Astrocyte (in vitro differentiated cells and primary cell): Measurements from ENCODE around the gene DNAAF3. TPM values are rescaled to one million over a fixed set of nuclear protein-coding genes. Genes with fewer than 3 reads are reported as not detected.

Experiments
- DNase-seq: peaks from one replicate; pipeline ENCODE4 v3.0.0-alpha.2; 2010; ENCODE audit warnings: low read depth
- FAIRE-seq: peaks from 2 replicates; lab custom pipeline; 2011; peaks lifted over from hg19 to GRCh38; lab: Jason Lieb, UNC
- H2AFZ ChIP-seq: 2 replicates; pipeline ENCODE4 v1.6.0; 2012; ENCODE audit warnings: low read depth, low read length, inconsistent platforms
- H3K27ac ChIP-seq: 2 replicates; pipeline ENCODE4 v1.5.1; 2011; ENCODE audit warnings: low read depth, low read length, inconsistent platforms
- H3K27me3 ChIP-seq: 2 replicates; pipeline ENCODE4 v1.6.0; 2011; ENCODE audit warnings: low read length, inconsistent platforms; ENCODE audit not compliant: insufficient read depth
- H3K36me3 ChIP-seq: 2 replicates; pipeline ENCODE4 v1.5.1; 2011; ENCODE audit warnings: low read length, inconsistent platforms; ENCODE audit not compliant: insufficient read depth
- H3K4me1 ChIP-seq: 2 replicates; pipeline ENCODE4 v1.5.1; 2011; ENCODE audit warnings: low read length, inconsistent platforms; ENCODE audit not compliant: insufficient read depth
- H3K4me2 ChIP-seq: 2 replicates; pipeline ENCODE4 v1.6.0; 2012; ENCODE audit warnings: low read length, inconsistent platforms
- H3K4me3 ChIP-seq: 2 replicates; pipeline ENCODE4 v1.5.1; 2011; ENCODE audit warnings: low read depth, mild to moderate bottlenecking, low read length, inconsistent platforms; ENCODE audit not compliant: insufficient read depth
- H3K79me2 ChIP-seq: 2 replicates; pipeline ENCODE4 v1.6.0; 2012; ENCODE audit warnings: mild to moderate bottlenecking, low read length, inconsistent platforms; ENCODE audit not compliant: insufficient read depth
- H3K9ac ChIP-seq: 2 replicates; pipeline ENCODE4 v1.6.0; 2012; ENCODE audit warnings: mild to moderate bottlenecking, low read length, inconsistent platforms
- H3K9me3 ChIP-seq: 2 replicates; pipeline ENCODE4 v1.5.1; 2012; ENCODE audit warnings: low read depth, mild to moderate bottlenecking, low read length, inconsistent platforms; ENCODE audit not compliant: insufficient read depth
- H4K20me1 ChIP-seq: 2 replicates; pipeline ENCODE4 v1.6.0; 2012; ENCODE audit warnings: low read length, inconsistent platforms; ENCODE audit not compliant: insufficient read depth
- H3K27ac Mint-ChIP-seq: one replicate; pipeline ENCODE4 v1.8.0; 2021; ENCODE audit warnings: mild to moderate bottlenecking, mixed read lengths; ENCODE audit not compliant: unreplicated experiment
- H3K27me3 Mint-ChIP-seq: one replicate; pipeline ENCODE4 v1.8.0; 2021; ENCODE audit warnings: low read depth, mixed read lengths; ENCODE audit not compliant: unreplicated experiment
- H3K36me3 Mint-ChIP-seq: one replicate; pipeline ENCODE4 v1.8.0; 2021; ENCODE audit warnings: low read depth, mixed read lengths; ENCODE audit not compliant: unreplicated experiment
- H3K4me1 Mint-ChIP-seq: one replicate; pipeline ENCODE4 v1.8.0; 2021; ENCODE audit warnings: low read depth, mixed read lengths; ENCODE audit not compliant: unreplicated experiment
- H3K4me3 Mint-ChIP-seq: one replicate; pipeline ENCODE4 v1.8.0; 2021; ENCODE audit warnings: mild to moderate bottlenecking, moderate library complexity, mixed read lengths; ENCODE audit not compliant: unreplicated experiment
- H3K9me3 Mint-ChIP-seq: one replicate; pipeline ENCODE4 v1.8.0; 2021; ENCODE audit warnings: mild to moderate bottlenecking, mixed read lengths; ENCODE audit not compliant: unreplicated experiment
- EZH2 ChIP-seq: IDR thresholded peaks from 2 replicates; pipeline ENCODE4 v1.6.1; 2012; ENCODE audit warnings: mild to moderate bottlenecking, low read length, inconsistent platforms; ENCODE audit not compliant: insufficient read depth
- total RNA-seq: library from RNA; stranded (reverse); gene quantifications from 2 replicates; pipeline ENCODE4 v1.2.1, GENCODE V29; 2021
- TF ChIP-seq, protein P1 (sequence below): IDR thresholded peaks from 2 replicates; pipeline ENCODE4 v1.5.1; 2011; ENCODE audit warnings: low read depth, mild to moderate bottlenecking, inconsistent platforms, low read length, moderate library complexity; ENCODE audit not compliant: insufficient read depth

The DNAAF3 gene
- total RNA-seq, 1 donor from 2014 or later: 1.3 TPM

DNA sequence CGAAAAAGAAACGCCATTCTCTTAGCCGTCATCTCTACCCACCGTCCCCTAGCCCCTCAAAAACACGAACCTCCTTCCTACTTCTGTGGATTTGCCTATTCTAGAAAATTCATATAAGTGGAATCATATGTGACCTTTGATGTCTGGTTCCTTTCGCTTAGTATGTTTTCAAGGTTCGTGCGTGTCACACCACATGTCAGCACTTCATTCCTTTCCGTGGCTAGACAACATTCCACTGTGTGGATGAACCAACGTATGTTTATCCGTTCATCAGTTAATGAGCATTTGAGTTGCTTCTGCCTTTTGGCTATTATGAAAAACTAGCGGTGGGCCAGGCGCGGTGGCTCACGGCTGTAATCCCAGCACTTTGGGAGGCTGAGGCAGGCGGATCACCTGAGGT lies 35.0 kb downstream of the DNAAF3 start:
- Histone ChIP-seq H3K9me3 (no peaks in the 10 kb centered on the region), H3K9ac (no peak overlapping the region), H3K4me2 (no peak overlapping the region), H4K20me1 (no peaks in the 10 kb centered on the region), H3K4me3 (no peak overlapping the region), H2AFZ (no peak overlapping the region), H3K4me1 (no peaks in the 10 kb centered on the region), H3K36me3 (no peaks in the 10 kb centered on the region), H3K27me3 (peaks cover 3% of the 10 kb centered on the region), H3K27ac (no peak overlapping the region), H3K79me2 (no peaks in the 10 kb centered on the region)
- H3K27me3 Mint-ChIP-seq: peaks cover 23% of the 10 kb centered on the region
- no peak for DNase-seq
- H3K4me1 Mint-ChIP-seq: no peaks in the 10 kb centered on the region
- H3K9me3 Mint-ChIP-seq: no peaks in the 10 kb centered on the region
- no peaks in the 10 kb centered on the region for H3K36me3 Mint-ChIP-seq
- FAIRE-seq: no peak
- H3K4me3 Mint-ChIP-seq: no peak overlapping the region
- H3K27ac Mint-ChIP-seq: no peak overlapping the region
- TF ChIP-seq, protein P1, sequence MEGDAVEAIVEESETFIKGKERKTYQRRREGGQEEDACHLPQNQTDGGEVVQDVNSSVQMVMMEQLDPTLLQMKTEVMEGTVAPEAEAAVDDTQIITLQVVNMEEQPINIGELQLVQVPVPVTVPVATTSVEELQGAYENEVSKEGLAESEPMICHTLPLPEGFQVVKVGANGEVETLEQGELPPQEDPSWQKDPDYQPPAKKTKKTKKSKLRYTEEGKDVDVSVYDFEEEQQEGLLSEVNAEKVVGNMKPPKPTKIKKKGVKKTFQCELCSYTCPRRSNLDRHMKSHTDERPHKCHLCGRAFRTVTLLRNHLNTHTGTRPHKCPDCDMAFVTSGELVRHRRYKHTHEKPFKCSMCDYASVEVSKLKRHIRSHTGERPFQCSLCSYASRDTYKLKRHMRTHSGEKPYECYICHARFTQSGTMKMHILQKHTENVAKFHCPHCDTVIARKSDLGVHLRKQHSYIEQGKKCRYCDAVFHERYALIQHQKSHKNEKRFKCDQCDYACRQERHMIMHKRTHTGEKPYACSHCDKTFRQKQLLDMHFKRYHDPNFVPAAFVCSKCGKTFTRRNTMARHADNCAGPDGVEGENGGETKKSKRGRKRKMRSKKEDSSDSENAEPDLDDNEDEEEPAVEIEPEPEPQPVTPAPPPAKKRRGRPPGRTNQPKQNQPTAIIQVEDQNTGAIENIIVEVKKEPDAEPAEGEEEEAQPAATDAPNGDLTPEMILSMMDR: no peak
- TF ChIP-seq EZH2: no peak

DNA sequence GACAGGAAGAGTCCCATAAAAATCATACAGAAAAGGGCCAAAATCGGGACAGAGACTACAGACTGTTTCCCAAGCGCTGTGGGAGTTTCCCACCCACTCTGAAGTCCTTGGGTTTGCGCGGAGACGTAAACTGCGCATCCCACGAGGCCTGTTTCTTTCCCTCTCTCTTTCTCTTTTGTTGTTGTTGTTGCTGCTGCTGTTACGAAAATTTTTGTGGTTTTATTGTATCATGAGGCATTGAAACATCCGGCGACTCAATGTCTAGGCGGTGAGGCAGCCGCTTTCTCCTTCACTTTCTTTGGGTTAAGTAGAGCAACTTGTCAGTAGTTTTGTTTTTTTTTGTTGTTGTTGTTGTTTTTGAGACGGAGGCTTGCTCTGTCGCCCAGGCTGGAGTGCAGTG lies 47.4 kb downstream of the DNAAF3 start:
- Mint-ChIP-seq H3K9me3 (peaks cover 3% of the 10 kb centered on the region), H3K27me3 (peaks cover 14% of the 10 kb centered on the region), H3K27ac (peak overlapping the region; percentile 84), H3K36me3 (peaks cover 3% of the 10 kb centered on the region), H3K4me3 (peak overlapping the region; percentile 94), H3K4me1 (peaks cover 7% of the 10 kb centered on the region)
- Histone ChIP-seq H3K79me2 (peaks cover 31% of the 10 kb centered on the region), H3K9ac (no peak overlapping the region), H3K4me3 (no peak overlapping the region), H3K9me3 (no peaks in the 10 kb centered on the region), H3K27me3 (no peaks in the 10 kb centered on the region), H2AFZ (peak overlapping the region; percentile 86), H3K36me3 (no peaks in the 10 kb centered on the region), H3K4me1 (peaks cover 26% of the 10 kb centered on the region), H3K27ac (no peak overlapping the region), H4K20me1 (peaks cover 30% of the 10 kb centered on the region), H3K4me2 (peak overlapping the region; percentile 93)
- DNase-seq (no peak), FAIRE-seq (no peak)
- no peak for TF ChIP-seq EZH2
- TF ChIP-seq, protein P1: no peak

DNA sequence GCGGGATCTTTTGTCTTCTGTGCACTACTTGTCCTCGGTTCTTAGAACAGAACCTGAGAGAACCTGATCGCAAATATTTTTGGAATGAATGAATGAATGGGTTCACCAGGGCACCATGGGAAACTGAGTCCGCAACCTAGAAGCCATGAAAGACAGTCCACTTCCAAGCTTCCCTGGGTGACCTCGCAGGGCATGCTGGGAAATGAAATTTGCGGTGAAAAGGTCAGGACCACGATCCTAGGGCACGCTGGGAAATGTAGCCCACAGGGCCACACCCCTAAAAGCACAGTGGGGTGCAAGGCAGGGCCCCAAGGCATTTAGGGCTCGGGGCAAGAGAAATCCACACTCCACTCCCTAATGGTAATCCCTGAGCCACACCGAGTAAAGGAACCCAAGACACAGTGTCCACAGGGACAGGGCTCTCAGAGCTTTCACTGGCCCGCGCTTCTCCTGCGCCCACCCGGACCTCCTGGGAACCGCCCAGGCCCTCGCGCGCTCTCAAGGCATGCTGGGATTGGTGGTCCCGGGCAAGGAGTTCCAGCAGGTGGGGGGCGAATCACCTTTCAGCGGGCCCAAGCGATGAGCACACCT lies 47.9 kb downstream of the DNAAF3 start:
- H3K4me1 ChIP-seq: peaks cover 31% of the 10 kb centered on the region
- H3K27ac ChIP-seq: peak overlapping the region; percentile 59
- Mint-ChIP-seq H3K9me3 (peaks cover 3% of the 10 kb centered on the region), H3K27me3 (peaks cover 8% of the 10 kb centered on the region), H3K27ac (peak overlapping the region; percentile 99), H3K4me1 (peaks cover 10% of the 10 kb centered on the region), H3K36me3 (peaks cover 3% of the 10 kb centered on the region), H3K4me3 (peak overlapping the region; percentile 94)
- peak overlapping the region; percentile 86 for H2AFZ ChIP-seq
- DNase-seq (no peak), FAIRE-seq (no peak)
- peak overlapping the region; percentile 93 for H3K4me2 ChIP-seq
- H3K9ac ChIP-seq: peak overlapping the region; percentile 77
- peaks cover 35% of the 10 kb centered on the region for H4K20me1 ChIP-seq
- no peaks in the 10 kb centered on the region for H3K27me3 ChIP-seq
- H3K4me3 ChIP-seq: peak overlapping the region; percentile 63
- H3K79me2 ChIP-seq: peaks cover 36% of the 10 kb centered on the region
- TF ChIP-seq, protein P1: no peak
- no peak for TF ChIP-seq EZH2
- no peaks in the 10 kb centered on the region for H3K9me3 ChIP-seq
- no peaks in the 10 kb centered on the region for H3K36me3 ChIP-seq
